HG02870 (cell line): ENCODE measurements around the gene RAET1L.
"Not testable (repeated sequence)": the region's sequence is repeated elsewhere in the genome, so short reads cannot be mapped to it uniquely, and the experiment has no call there.

ENCODE experiments used
- ATAC-seq: cut with Tn5 transposase; IDR thresholded peaks from one replicate; pipeline ENCODE4 v1.9.1; 2021; ENCODE audit warnings: mild to moderate bottlenecking, moderate library complexity; ENCODE audit not compliant: unreplicated experiment

RAET1L gene

DNA sequence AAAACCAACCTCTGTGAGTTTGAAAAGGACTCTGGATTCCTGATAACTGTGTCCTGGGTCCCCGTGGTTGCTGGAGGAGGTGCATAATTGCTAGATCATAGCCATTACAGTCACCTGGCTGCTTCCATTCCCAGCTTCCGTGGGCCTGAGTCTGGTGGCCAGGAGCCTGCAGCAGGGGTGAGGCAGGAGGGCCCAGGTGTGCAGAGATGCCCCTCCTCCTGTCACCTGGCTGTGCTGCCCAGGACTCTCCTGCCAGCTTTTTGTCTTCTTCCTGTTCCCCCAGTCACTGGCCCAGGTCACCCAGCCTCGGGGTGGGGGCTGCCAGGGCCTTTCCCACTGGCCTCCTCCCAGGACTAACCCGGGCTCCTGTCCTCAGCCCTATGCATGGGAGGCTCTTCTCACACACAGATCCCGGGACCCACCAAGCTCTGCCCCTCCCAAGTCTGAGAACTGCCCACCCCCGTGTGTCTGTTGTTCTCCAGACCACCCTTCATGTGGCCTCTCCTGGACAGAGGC is 30.0 kb downstream of the RAET1L start:
- ATAC-seq: no peak

DNA sequence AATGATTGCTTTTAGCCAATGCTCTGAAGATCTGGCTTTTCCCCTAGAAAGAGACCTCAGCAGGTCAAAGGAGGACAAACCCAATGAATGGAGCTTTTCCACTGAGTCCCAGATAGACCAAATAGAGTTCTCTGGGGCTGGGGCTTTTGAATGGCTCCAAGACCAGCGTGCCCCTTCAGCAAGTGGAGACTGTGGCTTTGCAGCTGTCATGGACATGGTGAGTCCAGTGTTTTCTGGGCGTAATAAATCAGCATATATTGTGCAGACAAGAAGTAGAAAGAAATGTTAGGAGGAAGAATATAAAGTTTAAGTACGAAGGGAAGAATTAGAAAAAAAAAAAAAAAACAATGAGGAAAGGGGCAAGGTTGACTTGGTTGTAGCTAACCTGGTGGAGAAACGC is 33.5 kb downstream of the RAET1L start:
- ATAC-seq: no peak

DNA sequence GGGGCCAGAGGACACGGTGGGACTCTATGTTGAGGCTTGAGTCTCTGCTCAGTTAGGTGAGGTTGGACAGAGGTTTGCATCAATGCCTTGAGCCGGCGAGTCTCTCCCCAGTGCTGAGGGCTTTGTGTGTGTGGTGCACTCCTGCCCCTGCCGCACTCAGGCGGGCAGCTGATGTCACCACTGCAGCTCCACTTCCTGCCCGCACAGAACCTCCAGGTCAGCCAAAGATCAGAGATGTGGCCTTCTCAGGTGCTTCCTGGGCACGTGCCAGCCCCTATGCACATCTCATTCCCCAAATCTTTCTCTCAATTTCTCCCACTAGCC is 33.9 kb downstream of the RAET1L start:
- not testable (repeated sequence) for ATAC-seq

DNA sequence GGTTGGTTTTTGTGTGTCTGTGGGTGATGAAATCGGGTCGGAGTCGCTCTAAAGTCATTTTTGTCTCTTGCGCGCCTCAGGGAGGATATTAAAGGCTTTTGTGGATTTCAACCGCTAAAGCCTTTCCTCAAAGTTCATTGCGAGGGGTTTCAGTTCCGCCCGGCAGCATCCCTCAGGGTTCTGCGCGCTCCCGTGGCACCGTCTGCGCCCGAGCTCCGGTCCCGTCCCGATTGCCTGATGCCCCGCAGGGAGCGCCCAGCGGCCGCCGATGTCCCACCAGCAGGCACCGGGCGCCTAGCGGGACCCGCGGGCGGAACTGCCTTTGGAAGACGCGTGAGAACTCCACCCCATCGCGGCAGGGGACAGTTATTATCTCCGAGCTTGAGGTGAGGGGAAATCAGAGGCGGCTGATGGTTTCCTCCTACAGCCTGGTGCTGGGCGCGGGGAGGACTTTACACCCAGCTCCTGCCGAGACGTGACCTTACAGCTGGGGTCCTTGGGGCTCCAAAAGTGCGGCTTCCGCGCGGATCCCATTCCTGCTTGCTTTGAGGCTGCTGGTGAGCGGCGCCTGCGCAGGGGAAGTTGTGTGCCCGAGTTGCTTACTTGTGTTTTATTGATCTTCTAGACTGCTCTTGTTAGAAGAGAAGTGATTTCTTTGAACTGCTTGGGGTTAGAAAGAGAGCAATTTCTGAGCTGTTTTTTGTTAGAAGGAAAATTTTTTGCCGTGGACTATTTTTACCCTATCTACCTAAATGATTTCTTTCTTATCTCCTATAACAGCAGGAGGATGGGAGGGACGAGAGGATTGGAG is 34.5 kb downstream of the RAET1L start:
- no peak for ATAC-seq

DNA sequence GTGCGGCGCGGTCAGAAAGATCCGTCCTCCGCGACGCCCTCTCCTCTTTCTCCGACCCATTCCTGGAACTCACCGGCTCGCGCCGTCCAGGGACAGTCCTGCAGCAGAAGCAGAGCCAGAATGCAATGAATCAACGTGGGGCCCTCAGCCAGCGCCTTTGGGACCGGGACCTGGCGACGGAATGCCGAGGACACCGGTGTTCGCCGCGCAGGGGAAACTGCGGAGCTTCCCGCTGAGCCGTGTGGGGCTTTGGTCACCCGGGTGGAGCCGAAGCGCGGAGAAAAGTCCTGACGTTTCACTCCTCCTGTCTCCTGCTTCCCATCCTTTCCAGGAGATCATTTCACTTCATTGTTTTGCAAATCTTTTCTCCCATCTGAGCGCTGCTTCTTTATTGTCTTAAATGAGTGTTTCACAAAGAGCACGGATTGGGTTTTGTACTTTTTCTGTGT is 35.1 kb downstream of the RAET1L start:
- ATAC-seq: no peak

DNA sequence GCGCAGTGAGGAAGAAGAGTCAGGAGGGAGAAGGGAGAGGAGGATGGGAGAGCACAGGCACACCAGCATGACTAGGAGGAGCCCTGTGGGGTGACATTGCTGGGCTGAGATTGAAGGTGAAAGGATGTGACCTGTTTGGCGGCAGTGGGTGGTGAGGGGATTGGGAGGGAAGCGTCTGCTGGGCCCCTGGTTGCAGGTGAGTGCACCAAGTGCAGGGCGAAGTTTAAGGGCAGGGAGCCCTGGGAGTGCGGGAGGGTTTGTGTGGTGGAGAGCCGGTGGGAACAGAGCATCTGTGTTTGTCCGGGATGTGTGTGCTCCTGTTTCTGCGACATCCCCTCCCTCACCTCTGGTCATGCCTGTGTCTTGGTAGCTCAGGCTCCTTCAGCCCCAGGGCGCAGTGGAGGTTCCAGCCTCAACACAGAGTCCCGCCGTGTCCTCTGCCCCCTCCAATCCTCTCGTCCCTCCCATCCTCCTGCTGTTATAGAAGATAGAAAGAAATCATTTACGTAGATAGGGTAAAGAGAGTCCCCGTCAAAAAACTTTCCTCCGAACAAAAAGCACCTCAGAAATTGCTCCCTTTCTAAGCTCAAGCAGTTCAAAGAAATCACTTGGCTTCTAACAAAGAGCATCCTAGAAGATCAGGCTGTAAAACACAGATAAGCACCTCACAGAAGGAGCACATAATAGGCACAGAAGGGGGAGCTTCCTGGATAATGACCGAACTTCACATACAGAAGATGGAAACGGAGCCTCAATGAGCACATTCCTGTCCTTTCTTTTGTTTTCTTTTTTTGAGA is 36.6 kb downstream of the RAET1L start:
- no peak for ATAC-seq

DNA sequence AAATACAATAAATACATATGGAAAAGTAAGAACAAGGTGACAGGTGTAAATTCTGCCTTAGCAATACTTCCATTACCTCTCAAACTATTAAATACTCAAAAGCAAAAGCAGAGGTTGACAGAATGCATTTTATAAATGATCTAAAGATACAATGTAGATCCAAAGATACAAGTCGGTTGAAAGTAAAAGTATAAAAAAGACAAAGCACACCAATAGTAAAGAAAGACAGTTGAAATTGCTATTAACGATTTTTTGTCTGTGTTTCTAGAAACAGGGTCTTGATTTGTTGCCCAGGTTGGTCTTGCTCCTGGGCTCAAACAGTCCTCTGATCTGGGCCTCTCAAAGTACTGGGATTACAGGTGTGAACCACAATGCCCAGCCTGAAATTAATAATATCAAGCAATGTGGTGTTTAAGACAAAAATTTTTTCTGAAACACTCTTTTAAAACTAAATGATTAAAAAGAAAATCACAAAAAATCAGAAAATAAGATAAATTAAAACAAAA is 37.7 kb downstream of the RAET1L start:
- ATAC-seq: no peak

DNA sequence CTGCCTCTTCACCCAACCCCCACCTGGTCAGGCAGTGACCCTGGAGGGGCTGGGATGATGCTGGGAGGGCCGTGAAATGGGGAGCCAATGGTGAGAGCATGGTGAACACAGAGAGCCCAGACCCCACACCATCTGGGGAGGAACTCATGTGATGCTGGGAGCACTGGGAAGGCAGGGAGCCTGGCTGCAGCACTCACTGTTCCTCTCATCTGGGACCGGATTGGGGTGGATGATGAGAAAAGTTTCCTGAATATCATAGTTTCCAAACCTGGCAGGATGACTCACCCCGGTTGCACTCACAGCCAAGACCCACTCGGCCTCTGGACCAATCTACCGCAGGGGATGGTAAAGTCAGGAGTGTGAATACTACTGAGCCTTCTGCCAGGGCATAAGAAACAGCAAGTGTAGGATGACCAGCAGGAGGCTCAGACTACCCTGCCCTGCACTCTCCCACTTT is 39.8 kb downstream of the RAET1L start:
- no peak for ATAC-seq

DNA sequence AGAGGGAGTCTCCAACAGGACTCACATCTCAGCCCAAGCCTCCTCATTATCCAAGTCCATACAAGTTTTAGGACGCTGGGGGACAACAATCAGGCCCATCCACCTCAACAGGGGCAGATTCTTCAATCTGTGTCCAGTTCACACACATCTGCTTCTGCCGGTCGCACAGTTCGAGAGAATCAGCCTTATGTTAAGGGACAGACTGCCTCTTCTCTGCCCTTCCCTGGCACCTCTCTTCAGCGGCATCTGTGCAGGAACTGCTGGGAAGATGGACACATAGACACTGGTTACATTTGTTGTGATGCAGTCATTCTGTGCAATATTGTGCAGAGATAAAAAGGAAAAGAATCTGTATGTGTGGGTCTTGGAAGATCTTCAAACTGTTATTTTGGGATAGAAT is 40.6 kb downstream of the RAET1L start:
- no peak for ATAC-seq

DNA sequence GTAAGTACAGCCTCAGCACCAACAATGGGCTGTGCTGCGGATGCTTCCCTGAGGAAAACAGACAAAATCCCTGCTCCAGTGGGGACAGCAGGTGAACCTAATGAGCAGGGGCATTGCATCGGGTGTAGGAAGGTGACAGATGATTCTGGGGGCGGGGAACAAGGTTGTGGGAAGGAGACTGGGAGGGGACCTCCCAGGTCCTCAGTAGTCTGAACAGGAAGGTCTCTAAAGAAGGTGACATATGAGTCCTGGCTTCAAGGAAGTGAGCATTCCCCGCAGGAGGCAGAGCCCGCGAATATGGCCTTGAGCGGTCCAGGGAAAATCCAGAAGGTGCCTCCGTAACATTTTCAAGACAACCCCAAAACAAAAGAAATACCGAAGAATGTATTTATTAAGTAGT is 42.2 kb downstream of the RAET1L start:
- ATAC-seq: no peak

DNA sequence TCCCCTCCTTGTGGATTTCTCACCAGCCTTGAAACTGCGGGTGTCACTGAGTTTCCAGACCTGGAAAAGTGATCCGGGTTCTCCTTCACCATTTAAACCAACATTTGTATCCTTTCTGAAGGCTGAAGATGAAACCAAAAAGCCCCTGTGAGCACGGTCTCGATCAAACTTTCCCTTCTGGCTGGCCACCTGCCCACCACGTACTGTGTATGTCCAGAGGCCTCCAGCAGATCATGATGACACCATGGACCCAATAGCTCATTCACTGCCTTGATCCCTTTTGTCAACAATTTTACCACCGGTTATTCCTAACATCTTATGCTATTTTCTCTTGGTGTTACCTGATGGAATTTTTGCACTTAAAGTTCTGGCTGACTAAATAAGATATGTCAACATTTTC is 46.0 kb downstream of the RAET1L start:
- no peak for ATAC-seq

DNA sequence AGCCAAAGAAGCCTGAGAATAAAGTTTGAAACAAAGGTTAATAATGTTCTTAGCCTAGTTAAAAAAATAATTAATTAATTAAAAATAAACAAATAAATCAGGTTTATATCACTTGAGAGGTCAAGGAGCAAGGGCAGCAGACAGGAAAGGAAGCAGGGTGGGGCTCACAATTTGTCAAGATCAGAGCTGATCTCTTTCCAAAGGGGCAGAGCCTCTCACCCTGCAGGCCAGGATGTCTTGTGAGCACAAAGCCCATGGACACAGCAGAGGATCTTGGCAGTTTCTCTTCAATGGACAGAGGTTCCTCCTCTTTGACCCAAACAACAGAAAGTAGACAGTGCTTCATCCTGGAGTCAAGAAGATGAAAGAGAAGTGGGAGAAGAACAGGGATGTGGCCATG is 46.7 kb downstream of the RAET1L start:
- ATAC-seq: no peak

DNA sequence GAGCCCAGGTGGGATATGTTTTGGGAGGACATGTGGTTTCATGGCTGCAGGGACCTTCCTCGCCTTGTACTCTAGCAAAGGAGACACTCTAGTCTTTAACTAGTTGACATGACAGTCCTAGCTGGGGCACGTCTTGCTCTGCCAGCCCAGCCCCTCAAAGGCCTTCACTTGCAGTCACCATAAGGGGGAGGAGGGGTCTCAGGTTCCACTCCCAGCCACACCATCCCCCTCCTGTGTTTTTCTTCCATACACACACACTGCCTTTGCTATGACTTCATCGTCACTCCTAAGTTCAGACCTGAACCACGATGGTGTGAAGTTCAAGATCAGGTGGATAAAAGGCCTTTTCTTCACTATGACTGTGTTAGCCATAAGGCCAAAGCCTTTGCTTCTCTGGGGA is 48.1 kb downstream of the RAET1L start:
- no peak for ATAC-seq

DNA sequence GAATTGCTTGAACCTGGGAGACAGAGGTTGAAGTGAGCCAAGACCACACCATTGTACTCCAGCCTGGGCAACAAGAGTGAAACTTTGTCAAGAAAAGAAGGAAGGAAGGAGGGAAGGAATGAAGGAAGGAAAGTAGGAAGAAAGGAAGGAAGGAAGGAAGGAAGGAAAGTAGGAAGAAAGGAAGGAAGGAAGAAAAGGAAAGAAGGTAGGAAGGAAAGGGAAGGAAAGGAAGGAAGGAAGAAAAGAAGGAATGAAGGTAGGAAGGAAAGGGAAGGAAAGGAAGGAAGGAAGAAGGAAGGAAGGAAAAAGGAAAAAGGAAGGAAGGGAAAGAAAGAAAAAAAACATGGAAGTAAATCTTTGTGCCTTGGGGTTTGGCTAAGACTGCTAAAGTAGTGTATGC is 49.9 kb downstream of the RAET1L start:
- no peak for ATAC-seq

DNA sequence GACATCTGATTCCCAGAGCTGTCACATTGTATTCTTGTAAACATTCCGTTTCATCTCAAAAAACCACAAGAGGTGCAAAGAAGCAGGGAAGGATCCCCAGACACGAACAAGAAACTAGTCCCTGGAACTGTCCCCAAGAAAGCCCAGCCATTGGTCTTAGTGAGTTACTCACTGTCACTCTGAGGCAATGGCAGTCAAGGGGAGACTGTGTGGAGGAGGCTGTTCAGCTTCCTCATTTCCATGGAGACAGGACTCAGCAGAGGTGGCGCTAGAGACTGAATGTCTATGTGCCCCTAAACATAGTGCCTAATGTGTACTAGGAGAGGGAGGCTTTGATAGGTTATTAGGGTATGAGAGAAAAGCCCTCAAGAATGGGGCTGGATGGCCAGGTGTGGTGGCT is 50.5 kb downstream of the RAET1L start:
- no peak for ATAC-seq

DNA sequence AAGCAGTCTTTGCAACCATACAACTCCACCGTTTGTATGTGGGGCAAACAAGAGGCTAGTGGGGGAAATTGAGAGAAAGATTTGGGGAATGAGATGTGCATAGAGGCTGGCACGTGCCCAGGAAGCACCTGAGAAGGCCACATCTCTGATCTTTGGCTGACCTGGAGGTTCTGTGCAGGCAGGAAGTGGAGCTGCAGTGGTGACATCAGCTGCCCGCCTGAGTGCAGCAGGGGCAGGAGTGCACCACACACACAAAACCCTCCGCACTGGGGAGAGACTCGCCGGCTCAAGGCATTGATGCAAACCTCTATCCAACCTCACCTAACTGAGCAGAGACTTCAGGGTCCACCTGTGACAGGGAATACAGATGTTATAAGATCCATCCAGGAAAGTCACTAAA is 50.9 kb downstream of the RAET1L start:
- ATAC-seq: not testable (repeated sequence)

DNA sequence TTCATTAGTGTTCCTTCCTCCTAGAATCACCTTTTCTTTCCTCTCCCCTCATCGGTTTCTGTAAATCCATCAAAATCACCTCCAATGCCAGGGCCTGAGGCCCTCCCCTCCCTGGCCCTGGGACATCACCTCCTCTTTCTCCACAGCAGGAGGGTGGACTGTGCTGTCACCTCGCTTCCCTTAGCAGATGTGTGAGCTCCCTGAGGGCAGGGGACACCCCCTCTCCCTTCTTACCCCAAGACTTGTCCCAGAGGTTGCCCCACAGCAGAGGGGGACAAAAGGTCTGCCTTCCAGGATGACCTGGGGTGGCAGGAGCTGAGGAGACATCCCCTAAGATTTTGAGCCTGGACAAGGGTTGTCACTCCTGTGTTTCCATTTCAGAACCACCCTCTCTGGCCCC is 55.7 kb downstream of the RAET1L start:
- no peak for ATAC-seq

DNA sequence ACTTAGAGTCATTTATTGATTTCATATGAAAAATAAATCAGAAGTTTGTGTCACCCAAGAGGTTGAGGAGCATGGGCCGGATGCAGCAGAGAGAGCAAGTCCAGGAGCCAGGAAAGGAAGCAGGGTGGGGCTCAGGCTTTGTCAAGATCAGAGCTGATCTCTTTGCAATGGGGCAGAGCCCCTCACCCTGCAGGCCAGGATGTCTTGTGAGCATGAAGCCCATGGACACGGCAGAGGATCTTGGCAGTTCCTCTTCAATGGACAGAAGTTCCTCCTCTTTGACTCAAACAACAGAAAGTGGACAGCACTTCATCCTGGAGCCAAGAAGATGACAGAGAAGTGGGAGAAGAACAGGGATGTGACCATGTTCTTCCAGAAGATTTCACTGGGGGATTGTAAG is 56.4 kb downstream of the RAET1L start:
- not testable (repeated sequence) for ATAC-seq
